SK-N-SH treated with all-trans-retinoic acid at 6 μM for 48 hours (cell line): ENCODE data around the gene PRPF38A.

ENCODE experiments used
- ATAC-seq: fragments of 200-7000 bp; cut with Tn5 transposase; 3 replicates; pipeline ENCODE4 v1.9.1; 2020; ENCODE audit warnings: mild to moderate bottlenecking, moderate library complexity
- ARNTL ChIP-seq: fragments of 450-650 bp; formaldehyde crosslinking; IDR thresholded peaks from 2 replicates; pipeline ENCODE4 v1.5.0; 2020; ENCODE audit warnings: low read depth, mild to moderate bottlenecking, moderate library complexity, borderline replicate concordance
- BACH2 ChIP-seq: fragments of 250-450 bp; sonication (Bioruptor Pico); IDR thresholded peaks from 2 replicates; pipeline ENCODE4 v1.9.0; 2021; ENCODE audit warnings: mild to moderate bottlenecking, borderline replicate concordance
- CREB5 ChIP-seq: fragments of 250-450 bp; sonication (Bioruptor Pico); IDR thresholded peaks from 2 replicates; pipeline ENCODE4 v1.5.1; 2020; ENCODE audit warnings: low read depth, mild to moderate bottlenecking, moderate library complexity
- CSDC2 ChIP-seq: fragments of 250-450 bp; sonication (Bioruptor Pico); IDR thresholded peaks from 2 replicates; pipeline ENCODE4 v1.5.0; 2020; ENCODE audit warnings: mild to moderate bottlenecking, moderate library complexity
- ESRRG ChIP-seq: fragments of 250-450 bp; sonication (Bioruptor Pico); IDR thresholded peaks from 2 replicates; pipeline ENCODE4 v1.6.1; 2021; ENCODE audit warnings: mild to moderate bottlenecking
- GLIS3 ChIP-seq: fragments of 250-450 bp; sonication (Bioruptor Pico); IDR thresholded peaks from 2 replicates; pipeline ENCODE4 v1.5.0; 2020; ENCODE audit warnings: mild to moderate bottlenecking, moderate library complexity
- ISL1 ChIP-seq: fragments of 250-450 bp; sonication (Bioruptor Pico); IDR thresholded peaks from 2 replicates; pipeline ENCODE4 v2.1.2; 2022; ENCODE audit warnings: mild to moderate bottlenecking, moderate library complexity
- OSR1 ChIP-seq: fragments of 250-450 bp; sonication (Bioruptor Pico); IDR thresholded peaks from 2 replicates; pipeline ENCODE4 v1.8.0; 2022; ENCODE audit warnings: moderate library complexity, mild to moderate bottlenecking, inconsistent platforms
- PATZ1 ChIP-seq: fragments of 250-450 bp; sonication (Bioruptor Pico); IDR thresholded peaks from 2 replicates; pipeline ENCODE4 v1.8.0; 2020; ENCODE audit warnings: mild to moderate bottlenecking, moderate library complexity, borderline replicate concordance
- POU6F1 ChIP-seq: fragments of 250-450 bp; sonication (Bioruptor Pico); IDR thresholded peaks from 2 replicates; pipeline ENCODE4 v1.8.0; 2021; ENCODE audit warnings: low read depth, mild to moderate bottlenecking, moderate library complexity, borderline replicate concordance
- RARB ChIP-seq: fragments of 250-450 bp; sonication (Bioruptor Pico); IDR thresholded peaks from 2 replicates; pipeline ENCODE4 v1.8.0; 2021; ENCODE audit warnings: mild to moderate bottlenecking, moderate library complexity
- SNAI2 ChIP-seq: fragments of 250-450 bp; sonication (Bioruptor Pico); IDR thresholded peaks from 2 replicates; pipeline ENCODE4 v1.5.0; 2020; ENCODE audit warnings: mild to moderate bottlenecking, moderate library complexity
- TOX ChIP-seq: fragments of 250-450 bp; sonication (Bioruptor Pico); IDR thresholded peaks from 2 replicates; pipeline ENCODE4 v1.8.0; 2021; ENCODE audit warnings: mild to moderate bottlenecking, moderate library complexity, borderline replicate concordance
- ZC3H10 ChIP-seq: fragments of 250-450 bp; sonication (Bioruptor Pico); IDR thresholded peaks from 2 replicates; pipeline ENCODE4 v1.5.1; 2021; ENCODE audit warnings: mild to moderate bottlenecking, moderate library complexity
- ZFP3 ChIP-seq: fragments of 250-450 bp; sonication (Bioruptor Pico); IDR thresholded peaks from 2 replicates; pipeline ENCODE4 v1.5.0; 2020; ENCODE audit warnings: mild to moderate bottlenecking, moderate library complexity
- ZFP30 ChIP-seq: fragments of 450-650 bp; formaldehyde crosslinking; IDR thresholded peaks from 2 replicates; pipeline ENCODE4 v1.5.0; 2022; ENCODE audit warnings: mild to moderate bottlenecking, moderate library complexity
- ZNF565 ChIP-seq: fragments of 450-650 bp; formaldehyde crosslinking; conservative IDR thresholded peaks from 2 replicates; pipeline ENCODE4 v1.5.0; 2020; ENCODE audit warnings: low read depth, mild to moderate bottlenecking, moderate library complexity
- ZNF8 ChIP-seq: fragments of 450-650 bp; formaldehyde crosslinking; IDR thresholded peaks from 2 replicates; pipeline ENCODE4 v1.5.0; 2020; ENCODE audit warnings: mild to moderate bottlenecking, moderate library complexity
- TF ChIP-seq, protein P1 (sequence below): fragments of 250-450 bp; sonication (Bioruptor Pico); IDR thresholded peaks from 2 replicates; pipeline ENCODE4 v1.5.0; 2020; ENCODE audit warnings: mild to moderate bottlenecking, moderate library complexity
- TF ChIP-seq, protein P2 (sequence below): fragments of 250-450 bp; sonication (Bioruptor Pico); IDR thresholded peaks from 2 replicates; pipeline ENCODE4 v1.5.1; 2021; ENCODE audit warnings: mild to moderate bottlenecking, moderate library complexity

The PRPF38A gene

GRCh38 chr1:52413410-52413989 is 9.1 kb downstream of the PRPF38A start (continued):
- TF ChIP-seq, protein P1, sequence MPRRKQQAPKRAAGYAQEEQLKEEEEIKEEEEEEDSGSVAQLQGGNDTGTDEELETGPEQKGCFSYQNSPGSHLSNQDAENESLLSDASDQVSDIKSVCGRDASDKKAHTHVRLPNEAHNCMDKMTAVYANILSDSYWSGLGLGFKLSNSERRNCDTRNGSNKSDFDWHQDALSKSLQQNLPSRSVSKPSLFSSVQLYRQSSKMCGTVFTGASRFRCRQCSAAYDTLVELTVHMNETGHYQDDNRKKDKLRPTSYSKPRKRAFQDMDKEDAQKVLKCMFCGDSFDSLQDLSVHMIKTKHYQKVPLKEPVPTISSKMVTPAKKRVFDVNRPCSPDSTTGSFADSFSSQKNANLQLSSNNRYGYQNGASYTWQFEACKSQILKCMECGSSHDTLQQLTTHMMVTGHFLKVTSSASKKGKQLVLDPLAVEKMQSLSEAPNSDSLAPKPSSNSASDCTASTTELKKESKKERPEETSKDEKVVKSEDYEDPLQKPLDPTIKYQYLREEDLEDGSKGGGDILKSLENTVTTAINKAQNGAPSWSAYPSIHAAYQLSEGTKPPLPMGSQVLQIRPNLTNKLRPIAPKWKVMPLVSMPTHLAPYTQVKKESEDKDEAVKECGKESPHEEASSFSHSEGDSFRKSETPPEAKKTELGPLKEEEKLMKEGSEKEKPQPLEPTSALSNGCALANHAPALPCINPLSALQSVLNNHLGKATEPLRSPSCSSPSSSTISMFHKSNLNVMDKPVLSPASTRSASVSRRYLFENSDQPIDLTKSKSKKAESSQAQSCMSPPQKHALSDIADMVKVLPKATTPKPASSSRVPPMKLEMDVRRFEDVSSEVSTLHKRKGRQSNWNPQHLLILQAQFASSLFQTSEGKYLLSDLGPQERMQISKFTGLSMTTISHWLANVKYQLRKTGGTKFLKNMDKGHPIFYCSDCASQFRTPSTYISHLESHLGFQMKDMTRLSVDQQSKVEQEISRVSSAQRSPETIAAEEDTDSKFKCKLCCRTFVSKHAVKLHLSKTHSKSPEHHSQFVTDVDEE, result no peak

GRCh38 chr1:52414942-52415341 is 10.5 kb downstream of the PRPF38A start:
- TF ChIP-seq RARB (CRISPR knock-in tag) (no peak), SNAI2 (CRISPR knock-in tag) (no peak)
- TF ChIP-seq, protein P1, result no peak
- ATAC-seq, result no peak

DNA sequence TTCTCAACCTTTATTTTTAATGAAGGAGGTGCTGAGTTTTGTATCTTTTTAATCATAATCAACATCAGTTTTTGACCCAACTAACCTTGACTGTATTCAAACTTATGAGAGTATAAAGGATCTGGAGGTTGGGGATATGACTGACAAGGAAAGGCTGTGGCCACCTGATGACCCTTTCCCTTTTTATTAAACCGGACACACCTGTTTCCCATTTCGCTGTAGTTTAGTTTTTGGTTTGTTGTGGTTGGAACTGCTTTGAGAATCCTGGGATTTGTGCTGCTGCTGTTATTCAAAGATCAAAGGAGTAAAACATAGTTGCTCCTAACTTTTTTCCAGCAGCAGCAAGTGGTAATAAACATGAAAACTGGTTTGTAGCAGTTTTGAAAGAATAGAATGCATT is 12.4 kb downstream of the PRPF38A start:
- TF ChIP-seq TOX (CRISPR knock-in tag) (no peak), ZNF8 (CRISPR knock-in tag) (no peak), PATZ1 (no peak), ESRRG (CRISPR knock-in tag) (no peak), SNAI2 (CRISPR knock-in tag) (no peak), ISL1 (CRISPR knock-in tag) (no peak), BACH2 (no peak), ZFP3 (CRISPR knock-in tag) (no peak), ZFP30 (CRISPR knock-in tag) (no peak), CSDC2 (CRISPR knock-in tag) (no peak), ARNTL (CRISPR knock-in tag) (no peak), OSR1 (CRISPR knock-in tag) (no peak)
- TF ChIP-seq, protein P2, sequence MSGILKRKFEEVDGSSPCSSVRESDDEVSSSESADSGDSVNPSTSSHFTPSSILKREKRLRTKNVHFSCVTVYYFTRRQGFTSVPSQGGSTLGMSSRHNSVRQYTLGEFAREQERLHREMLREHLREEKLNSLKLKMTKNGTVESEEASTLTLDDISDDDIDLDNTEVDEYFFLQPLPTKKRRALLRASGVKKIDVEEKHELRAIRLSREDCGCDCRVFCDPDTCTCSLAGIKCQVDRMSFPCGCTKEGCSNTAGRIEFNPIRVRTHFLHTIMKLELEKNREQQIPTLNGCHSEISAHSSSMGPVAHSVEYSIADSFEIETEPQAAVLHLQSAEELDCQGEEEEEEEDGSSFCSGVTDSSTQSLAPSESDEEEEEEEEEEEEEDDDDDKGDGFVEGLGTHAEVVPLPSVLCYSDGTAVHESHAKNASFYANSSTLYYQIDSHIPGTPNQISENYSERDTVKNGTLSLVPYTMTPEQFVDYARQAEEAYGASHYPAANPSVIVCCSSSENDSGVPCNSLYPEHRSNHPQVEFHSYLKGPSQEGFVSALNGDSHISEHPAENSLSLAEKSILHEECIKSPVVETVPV (CRISPR knock-in tag), result no peak
- ATAC-seq, result no peak

- no peak for ATAC-seq
- TF ChIP-seq ISL1 (CRISPR knock-in tag) (no peak), ZFP3 (CRISPR knock-in tag) (no peak), TOX (CRISPR knock-in tag) (no peak), ZC3H10 (CRISPR knock-in tag) (no peak), GLIS3 (CRISPR knock-in tag) (no peak), ARNTL (CRISPR knock-in tag) (no peak), ZNF565 (CRISPR knock-in tag) (no peak), POU6F1 (CRISPR knock-in tag) (no peak), BACH2 (no peak), CREB5 (CRISPR knock-in tag) (no peak)
- TF ChIP-seq, protein P1, result no peak
These were observed 16.3 kb downstream of the PRPF38A start for GRCh38 chr1:52420713-52421112.
